Fibroblast of skin of right quadriceps (primary cell): ENCODE measurements around the gene SDR42E1.
"Not testable (repeated sequence)": the region's sequence is repeated elsewhere in the genome, so short reads cannot be mapped to it uniquely, and the experiment has no call there.

Experiments
- DNase-seq: peaks from one replicate; pipeline ENCODE4 v3.0.0-alpha.2; 2013

Gene SDR42E1

DNA sequence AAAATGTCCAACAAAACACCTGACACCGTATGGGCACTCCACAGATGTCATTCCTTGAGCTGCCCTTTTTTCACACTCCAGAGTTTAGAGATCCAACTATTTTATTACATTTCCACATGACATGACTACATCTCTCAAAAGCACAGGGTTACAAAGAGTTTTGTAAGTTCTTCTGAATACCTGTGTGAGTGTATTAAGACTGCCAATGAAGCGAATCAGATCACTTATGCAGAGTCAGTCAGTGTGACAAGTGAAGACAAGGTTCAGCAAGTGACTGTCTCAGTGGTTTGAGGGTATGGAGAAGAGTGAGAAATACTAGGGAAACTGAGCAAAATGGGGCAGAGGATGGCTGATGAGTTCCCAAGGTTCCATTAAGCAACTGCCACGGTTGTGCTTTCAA, 8.4 kb downstream of the SDR42E1 start:
- no peak for DNase-seq

DNA sequence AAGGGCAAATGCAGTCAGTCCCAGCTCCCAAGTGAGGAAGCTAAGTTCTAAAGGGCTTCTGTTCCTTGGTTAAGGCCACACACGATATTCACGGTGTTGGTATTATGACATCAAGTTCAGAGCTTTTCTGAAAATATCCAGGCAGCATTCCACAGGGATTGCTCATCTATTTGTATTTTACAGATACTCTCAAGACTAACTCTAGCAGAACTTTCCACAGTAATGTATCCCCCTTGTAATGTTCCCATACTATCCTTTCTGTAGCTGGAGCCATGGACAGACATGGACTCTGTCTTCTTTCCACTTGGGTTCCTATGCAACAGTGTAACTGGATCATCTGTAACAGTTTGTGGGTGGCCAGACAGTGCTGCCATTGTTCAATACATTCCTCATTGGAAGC, 13.5 kb downstream of the SDR42E1 start:
- peak; percentile 91 for DNase-seq

DNA sequence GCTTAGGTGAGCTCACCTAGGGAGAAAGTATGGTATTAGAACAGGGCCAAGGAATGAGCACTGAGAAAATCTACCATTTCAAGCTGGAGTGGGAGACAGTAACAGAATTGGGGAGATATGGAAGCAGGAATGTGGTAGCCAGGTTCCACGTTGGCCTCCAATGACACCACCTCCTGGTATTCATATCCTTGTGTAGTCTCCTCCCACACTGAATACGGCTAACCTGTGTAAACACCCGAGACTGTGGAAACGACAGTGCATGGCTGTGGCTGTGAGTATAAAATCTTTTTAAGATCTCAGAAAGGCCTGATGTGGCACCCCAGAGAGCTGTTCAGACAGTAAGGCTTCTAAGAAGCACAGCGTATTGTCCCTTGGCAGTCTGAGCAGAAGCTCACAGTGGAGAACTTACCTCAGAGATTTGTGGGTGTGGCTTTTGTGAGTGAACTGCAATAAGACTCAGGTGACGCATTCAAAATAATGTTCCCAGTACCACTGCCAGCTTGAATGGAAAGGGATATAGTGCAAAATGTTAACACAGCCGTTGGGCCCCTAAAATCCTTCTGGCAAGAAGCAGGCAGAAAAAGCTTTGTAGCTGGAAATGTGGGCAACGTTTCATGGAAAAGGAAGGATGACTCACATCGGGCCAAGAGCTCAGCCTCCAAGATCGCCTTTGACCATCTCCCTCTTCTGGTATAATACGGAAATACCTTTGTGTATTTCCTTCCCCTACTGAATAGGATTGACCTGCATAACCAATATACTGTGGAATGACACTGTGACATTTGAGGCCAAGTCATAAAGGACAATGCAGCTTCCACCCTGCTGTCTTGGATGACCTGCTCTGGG, 14.4 kb downstream of the SDR42E1 start:
- DNase-seq: peak; percentile 70

DNA sequence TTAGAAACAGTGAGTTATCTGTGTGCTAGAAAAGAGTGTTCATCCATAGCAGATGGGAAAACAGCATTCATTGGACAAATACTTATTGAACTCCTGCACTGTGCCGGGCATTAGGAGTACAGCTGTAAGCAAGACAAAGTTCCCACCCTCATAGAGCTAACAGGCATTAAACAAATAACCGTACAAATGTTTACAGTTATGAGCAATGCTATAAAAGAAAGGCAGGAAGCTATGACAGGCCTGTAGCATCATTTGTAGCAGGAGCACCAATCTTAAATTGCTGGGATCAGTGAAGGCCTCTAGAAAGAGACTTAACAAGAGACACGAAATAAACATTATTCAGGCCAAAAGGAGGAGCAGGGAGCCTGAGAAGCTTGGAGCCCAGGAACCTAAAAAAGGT, 15.6 kb downstream of the SDR42E1 start:
- no peak for DNase-seq

DNA sequence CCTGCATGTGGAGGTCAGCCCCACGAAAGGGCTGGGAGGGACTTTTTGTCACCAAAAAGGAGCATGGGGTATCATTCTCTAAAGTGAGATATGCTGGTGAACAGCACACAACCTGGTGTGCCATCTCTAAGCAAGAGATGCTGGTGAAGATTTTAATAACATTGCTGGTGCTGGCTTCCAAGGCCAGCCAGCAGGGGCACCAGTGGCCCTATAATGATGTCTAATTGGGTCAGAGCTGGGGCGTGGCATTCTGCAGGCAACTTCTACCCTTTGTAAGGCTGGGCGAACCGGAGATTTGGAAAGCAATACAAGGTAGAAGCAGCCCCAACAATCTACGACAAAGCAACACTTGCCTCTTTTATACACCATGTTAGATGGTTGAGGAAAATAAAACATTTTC, 16.8 kb downstream of the SDR42E1 start:
- DNase-seq: no peak

DNA sequence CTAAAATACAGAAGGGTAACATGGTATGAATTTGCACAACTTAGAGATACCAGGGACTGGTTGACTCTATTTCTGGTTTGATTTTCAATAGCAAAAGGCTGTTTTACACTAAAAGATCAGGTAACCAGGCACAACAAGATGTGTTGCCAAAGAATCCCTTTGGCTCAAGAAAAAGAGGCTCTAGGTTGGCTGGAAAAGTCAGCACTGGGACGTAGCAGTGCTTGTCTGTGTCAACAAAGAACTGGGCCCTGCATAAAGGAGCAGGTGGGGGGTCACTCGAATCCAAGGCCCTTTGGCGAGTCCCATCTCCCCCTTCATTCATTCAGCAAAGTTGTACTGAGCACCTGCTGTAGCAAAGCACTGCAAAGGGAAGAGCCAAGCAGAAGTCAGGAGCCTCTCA, 18.4 kb downstream of the SDR42E1 start:
- DNase-seq: no peak

DNA sequence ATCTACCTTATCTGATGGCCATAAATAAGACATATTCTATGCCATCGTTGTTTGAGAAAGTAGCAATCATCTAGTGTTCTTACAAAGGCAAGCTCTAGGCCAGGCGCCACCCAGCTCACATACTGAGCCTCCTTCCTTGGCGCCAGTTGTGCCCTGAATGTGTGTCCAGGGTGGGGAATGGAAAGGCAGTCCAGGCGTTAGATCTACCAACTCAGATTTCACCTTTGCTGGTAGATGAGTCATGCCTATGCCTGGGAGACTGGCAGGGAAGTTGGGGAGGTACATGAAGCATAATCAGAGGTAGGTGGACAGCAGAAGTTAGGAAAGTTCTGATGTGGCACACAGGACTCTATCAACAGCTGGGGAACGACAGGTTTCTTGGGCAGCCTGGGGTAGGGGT, 23.6 kb downstream of the SDR42E1 start:
- no peak for DNase-seq

DNA sequence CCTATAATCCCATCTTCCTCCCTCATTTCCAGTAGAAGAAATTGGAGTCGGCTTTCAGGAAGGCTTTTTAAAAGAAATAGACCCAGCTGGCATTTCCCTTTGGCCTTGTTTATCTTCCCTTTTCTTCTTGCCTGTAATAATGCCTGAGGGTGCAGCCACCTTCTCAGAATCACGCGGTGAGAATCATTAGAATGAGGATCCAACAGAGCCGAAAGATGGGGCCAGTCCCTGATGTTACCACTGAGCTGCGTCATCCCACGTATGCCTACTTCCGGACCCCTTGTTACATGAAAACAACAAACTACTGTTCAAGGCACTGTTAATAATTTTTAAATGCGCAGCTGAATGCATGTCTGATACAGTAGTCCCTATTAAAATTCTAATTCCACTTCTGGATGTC, 24.1 kb downstream of the SDR42E1 start:
- no peak for DNase-seq

DNA sequence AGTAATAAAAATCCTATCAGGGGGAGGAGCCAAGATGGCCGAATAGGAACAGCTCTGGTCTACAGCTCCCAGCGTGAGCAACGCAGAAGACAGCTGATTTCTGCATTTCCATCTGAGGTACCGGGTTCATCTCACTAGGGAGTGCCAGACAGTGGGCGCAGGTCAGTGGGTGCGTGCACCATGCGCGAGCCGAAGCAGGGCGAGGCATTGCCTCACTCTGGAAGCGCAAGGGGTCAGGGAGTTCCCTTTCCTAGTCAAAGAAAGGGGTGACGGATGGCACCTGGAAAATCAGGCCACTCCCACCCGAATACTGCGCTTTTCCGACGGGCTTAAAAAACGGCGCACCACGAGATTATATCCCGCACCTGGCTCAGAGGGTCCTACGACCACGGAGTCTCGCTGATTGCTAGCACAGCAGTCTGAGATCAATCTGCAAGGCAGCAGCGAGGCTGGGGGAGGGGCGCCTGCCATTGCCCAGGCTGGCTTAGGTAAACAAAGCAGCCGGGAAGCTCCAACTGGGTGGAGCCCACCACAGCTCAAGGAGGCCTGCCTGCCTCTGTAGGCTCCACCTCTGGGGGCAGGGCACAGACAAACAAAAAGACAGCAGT, 33.8 kb downstream of the SDR42E1 start:
- not testable (repeated sequence) for DNase-seq

DNA sequence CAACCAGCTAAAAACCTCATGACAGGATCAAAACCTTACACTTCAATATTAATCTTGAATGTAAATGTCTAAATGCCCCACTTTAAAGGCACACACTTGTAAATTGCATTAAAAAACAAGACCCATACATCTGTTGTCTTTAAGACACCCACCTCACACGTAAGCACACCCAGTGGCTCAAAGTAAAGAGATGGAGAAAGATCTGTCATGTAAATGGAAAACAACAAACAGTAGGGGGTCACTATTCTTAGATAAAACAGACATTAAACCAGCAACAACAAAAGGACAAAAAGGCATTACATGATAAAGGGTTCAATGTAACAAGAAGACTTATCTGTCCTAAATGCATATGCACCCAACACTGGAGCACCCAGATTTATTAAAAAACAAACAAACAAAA, 35.6 kb downstream of the SDR42E1 start:
- DNase-seq: no peak

DNA sequence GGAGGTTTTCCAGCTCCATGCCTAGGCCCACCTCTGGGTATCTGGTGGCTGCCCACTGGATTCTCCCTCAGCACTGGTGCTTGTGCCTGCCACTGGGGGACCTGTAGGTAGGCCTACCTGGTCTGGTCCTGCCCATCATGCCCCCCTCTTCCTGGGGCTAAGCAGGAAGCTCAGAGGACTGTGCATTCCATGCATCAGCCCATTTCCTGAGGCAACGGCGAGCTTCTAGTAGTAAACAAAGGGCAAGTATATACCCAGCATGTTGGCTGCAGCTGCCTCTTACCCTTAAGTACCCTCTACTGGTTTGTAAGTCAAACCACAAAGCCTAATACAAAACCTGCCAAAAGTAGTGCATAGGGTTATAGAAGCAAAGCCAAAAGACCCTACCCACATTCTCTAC, 37.5 kb downstream of the SDR42E1 start:
- no peak for DNase-seq

DNA sequence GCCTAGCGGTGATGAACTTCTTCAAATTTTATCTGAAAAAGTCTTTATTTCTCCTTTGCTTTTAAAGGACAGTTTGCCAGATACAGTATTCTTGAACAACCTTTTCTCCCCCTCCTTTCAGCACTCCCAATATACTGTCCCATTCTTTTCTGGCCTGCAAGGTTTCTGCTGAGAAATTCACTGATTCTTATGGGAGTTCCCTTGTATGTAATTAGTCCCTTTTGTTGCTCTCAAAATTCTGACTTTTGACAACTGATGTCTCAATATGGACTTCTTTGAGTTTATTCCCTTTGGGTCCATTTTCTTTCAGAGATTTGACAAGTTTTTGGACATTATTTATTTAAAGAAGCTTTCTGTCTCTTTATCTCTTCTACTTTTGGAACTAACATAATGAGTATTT, 39.4 kb downstream of the SDR42E1 start:
- DNase-seq: no peak

DNA sequence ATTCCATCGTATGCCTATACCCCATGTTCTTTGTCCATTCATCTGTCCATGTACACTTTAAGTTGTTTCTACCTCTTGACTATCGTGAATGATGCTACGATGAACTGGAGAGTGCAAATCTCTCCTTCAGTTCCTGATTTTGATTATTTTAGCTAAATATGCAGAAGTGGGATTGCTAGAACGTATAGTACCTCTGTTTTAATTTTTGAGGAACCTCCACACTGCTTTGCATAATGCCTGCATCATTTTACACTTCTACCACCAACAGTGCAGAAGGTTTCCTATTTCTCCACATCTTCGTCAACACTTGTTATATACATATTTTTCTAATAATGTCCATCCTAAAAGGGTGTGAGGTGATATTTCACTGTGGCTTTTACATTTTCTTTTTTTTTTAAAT, 43.9 kb downstream of the SDR42E1 start:
- no peak for DNase-seq

DNA sequence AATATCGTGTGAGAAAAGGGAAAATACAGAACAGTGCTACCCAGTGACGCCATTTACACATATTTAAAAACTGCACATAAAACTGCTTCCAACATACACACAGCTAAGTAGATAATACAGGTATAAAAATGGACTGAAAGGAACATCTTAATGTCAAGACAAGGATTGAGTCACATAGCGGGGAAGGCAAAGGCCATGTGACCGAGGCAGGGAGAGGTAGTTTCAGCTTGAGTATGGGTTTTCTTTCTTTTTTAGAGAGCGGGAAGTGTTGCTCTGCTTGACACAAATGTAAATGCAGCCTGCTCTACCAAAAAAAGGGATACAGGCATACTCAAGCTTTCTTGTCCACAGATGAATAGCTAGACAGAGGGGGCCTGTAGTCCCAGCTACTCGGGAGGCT, 46.5 kb downstream of the SDR42E1 start:
- no peak for DNase-seq

DNA sequence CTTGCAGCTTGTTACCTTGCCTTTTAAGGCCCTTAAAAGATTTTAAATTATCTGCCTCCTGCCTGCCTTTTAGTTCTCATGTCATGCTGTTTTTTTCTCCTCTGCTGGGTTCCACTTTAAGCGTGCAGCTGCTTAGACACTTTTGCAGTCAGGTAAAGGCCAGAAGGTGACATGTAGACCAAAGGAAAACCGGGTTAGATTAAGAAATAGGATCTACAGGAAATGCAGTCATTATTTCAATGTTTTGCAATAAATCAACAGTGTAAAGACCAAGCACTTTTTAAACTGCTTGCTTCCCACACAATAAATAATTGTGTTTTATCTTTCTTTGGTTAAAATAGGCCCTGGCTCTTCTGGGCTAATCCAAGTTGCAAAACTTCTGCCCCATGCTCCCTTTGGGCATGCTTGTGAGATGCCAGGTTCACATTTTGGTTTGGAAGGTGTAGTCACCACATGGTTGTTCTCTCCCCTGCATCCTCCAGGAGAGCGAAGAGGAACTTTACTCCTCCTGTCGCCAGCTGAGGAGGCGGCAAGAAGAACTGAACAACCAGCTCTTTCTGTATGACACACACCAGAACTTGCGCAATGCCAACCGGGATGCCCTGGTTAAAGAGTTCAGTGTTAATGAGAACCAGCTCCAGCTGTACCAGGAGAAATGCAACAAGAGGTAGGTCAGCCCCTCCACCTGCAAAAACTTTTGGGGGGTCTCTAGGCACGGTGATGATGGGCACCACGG, 54.9 kb downstream of the SDR42E1 start:
- DNase-seq: peak; percentile 20

DNA sequence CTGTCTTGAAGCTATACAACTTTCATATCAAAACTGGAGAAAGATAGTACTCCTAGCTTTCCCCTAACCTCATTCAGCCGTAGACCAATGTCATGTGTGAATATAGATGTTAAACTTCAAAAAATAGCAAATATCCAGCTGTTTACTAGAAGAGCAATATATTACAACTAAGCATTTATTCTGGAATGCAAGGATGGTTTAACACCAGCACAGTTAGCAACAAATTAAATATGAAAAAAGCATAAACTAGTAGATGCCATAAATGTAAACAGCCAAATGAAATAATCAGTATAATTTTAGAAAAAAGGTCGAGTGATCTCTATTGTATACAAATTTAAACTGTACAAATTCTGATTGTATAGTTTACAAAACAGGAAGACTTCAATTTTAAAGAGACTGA, 59.7 kb downstream of the SDR42E1 start:
- DNase-seq: no peak

DNA sequence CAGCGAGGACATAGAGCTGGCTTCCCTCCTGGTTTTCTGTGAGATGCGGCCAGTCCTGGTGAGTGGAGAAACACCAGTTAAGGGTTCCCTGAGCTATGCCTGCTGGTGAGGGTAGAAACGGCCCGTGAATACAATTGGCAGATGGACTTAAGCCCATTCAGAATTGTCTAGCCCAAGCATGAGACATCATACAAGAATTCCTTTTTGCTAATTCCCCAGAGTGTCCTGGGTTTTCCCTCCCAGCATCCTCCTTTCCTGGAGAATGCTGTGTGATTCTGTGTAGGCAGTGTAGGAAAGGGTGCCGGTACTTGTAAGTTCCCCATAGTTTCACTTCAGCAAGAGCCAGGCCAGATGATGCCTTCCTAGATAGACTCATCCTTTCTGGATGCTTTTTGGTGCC, 65.1 kb downstream of the SDR42E1 start:
- peak; percentile 72 for DNase-seq

DNA sequence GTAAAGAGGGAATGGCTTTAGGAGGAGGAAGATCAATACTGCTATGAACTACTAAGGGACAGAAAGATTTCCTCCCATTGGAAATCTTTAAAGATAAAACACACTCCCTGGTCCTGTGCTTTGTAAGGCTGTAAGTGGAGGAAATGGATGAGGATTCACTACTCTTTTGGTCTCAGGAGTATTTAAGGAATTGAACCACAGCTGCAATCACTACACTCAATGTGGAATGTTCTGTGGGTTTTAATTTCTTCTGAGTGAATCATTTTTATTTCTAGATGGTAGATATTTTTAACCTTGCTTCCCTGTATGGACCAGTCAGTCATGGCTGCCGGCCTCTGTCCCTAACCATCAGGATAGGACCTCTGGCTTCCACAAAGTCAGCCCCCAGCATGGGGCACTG, 65.6 kb downstream of the SDR42E1 start:
- DNase-seq: peak; percentile 78

DNA sequence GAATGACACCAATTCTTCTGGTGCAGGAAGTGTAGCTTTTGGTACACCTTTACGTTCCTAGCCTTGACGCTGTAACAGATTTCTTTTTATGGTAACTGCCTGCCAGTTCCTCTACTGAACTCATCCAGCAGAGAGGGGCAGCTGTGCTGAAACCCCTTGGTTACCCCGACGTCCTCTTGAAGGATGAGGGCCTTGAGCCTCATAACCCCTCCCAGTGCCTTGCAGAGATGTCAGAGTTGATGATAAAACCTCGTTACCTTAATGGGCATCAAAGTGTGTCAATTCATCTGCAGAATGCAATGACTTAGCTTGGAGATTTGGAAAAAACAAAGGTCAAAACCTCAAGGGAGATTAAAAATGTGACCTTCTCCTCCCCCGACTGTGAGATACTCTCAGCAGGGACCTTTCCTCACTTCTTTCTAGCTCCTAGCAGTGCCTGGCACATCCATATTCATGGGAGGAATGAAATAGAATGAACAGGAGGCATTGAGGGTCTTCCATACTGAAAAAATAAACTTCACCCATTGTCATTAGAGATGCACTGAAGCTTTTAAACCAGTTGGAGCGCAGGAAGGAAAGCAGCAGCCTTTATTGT, 69.2 kb downstream of the SDR42E1 start:
- no peak for DNase-seq

DNA sequence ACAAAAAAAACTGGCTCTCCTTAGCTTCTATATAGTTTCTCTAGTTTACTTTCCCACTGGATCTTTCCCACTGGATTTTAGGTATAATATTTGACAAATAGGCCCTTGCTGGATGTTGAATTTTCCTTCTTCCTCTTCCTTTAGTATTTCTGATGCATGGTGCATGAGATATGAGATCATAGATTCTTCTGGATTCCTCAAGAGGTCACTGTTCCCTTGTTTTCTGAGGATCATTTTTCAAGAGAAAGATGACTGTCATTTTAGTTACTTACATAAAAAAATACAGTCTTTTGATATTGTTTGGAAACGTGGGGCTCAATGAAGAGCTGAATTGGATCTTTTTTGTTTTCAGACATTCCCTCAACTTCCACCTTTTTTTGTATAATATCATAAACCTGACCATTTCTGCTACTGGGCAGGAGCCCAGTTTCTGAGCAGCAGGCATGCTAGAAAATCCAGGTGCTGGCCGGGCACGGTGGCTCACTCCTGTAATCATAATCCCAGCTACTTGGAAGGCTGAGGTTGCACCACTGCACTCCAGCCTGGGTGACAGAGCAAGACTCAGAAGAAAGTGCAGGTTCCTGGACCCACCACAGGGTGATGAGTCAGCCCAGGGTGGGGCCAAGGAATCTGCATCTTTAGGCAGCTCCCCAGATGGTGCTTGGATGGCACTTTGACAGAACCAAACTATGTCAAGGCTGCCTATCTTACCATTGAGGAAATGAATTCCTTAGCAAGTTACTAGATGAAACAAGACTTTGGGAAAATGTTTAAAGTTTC, 70.3 kb downstream of the SDR42E1 start:
- peak; percentile 56 for DNase-seq

DNA sequence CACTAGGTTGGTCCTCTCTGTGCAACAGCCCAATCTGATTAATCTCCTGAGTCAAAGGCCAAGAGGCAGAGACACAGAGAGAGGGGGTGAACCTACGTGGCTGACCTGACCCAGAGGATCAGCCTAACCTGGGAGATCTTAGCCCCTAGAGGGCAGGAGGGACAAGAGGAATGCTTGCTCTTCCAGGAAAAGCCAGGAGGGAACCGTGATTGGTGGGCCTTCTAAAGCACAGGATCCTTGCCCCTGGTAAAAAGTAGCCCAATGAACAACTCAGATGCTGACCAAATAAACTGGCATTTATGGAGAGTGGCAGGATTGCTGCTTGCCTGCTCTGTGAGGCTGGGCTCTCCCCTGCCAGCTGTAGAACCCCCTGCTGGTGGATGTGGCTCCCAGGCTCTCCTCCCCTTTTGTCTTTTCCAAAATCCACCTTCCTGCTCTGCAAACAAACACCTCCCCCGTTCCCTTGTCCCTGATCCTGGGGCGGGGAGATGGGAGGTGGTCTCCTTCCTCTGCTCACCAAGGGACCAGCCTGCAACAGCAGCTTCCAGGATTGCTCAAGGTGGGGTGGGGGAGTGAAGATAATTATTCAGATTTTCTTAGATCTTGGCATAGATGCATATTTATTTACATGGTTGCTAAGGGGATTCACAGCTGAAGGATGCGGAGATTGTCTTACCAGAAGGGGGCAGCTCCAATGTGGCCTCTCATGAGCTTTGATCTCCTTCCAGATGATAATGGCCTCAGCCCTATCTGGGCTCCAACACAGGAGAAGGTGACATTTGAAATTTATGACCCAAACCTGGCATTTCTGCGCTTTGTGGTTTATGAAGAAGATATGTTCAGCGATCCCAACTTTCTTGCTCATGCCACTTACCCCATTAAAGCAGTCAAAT, 71.9 kb downstream of the SDR42E1 start:
- DNase-seq: no peak
